HepG2 (cell line): Measurements from ENCODE around the gene UBE2G2. TPM values are rescaled to one million over a fixed set of nuclear protein-coding genes. Genes with fewer than 3 reads are reported as not detected.

ENCODE experiments used
- ATAC-seq: fragments of 200-7000 bp; cut with Tn5 transposase; 3 replicates; pipeline ENCODE4 v1.9.1; 2020; ENCODE audit warnings: mild to moderate bottlenecking, moderate library complexity
- BruUV-seq: library from RNA; stranded (reverse); fragments of 400-500 nt; replicated peaks from 2 replicates; lab custom pipeline; 2021; lab: Mats Ljungman, UMichigan
- CTCF ChIA-PET: fragments of 300-600 bp; formaldehyde crosslinking; extraction: SDS; loops from one replicate; lab custom pipeline; 2021; ENCODE audit warnings: low total read pairs, inconsistent platforms, low intra/inter-chr PET ratio; lab: Yijun Ruan, JAX
- POLR2A ChIA-PET: fragments of 350-600 bp; sonication (Branson Sonifier 250); formaldehyde crosslinking; loops from one replicate; lab custom pipeline; 2020; ENCODE audit warnings: antibody characterized with exemption, inconsistent platforms; lab: Yijun Ruan, JAX
- DNase-seq: peaks from one replicate; pipeline ENCODE4 v3.0.0-alpha.2; 2015; ENCODE audit warnings: low spot score
- FAIRE-seq: peaks from 3 replicates; lab custom pipeline; 2011; peaks lifted over from hg19 to GRCh38; lab: Jason Lieb, UNC
- H2AFZ ChIP-seq: one replicate; pipeline ENCODE4 v1.6.1; 2011; ENCODE audit warnings: low read length, inconsistent platforms
- H3K27ac ChIP-seq: fragments of 300-600 bp; 3 replicates; pipeline ENCODE4 v1.8.0; 2011; ENCODE audit warnings: mixed run types, mild to moderate bottlenecking, mixed read lengths, low read length, inconsistent platforms; ENCODE audit not compliant: insufficient read depth; ENCODE audit errors: extremely low read length
- H3K27me3 ChIP-seq, 2 experiments: fragments of 200-600 bp in 1 of 2; 2 replicates in 1 of 2; 3 replicates in 1 of 2; pipeline versions ENCODE4 v1.6.0 to v1.8.0; 2011; ENCODE audit warnings: low read length in 2 of 2, mild to moderate bottlenecking in 2 of 2, moderate library complexity in 2 of 2, inconsistent platforms in 1 of 2; ENCODE audit not compliant: insufficient read depth in 2 of 2, control insufficient read depth in 1 of 2
- H3K36me3 ChIP-seq, 2 experiments: fragments of 200-600 bp in 1 of 2; replicated peaks in 1 of 2; 2 replicates in 1 of 2; 3 replicates in 1 of 2; pipeline versions ENCODE4 v1.5.1 to v1.8.0; 2011; ENCODE audit warnings: low read length in 2 of 2, inconsistent platforms in 1 of 2; ENCODE audit not compliant: insufficient read depth in 2 of 2, control insufficient read depth in 1 of 2
- H3K4me1 ChIP-seq: 2 replicates; pipeline ENCODE4 v1.5.1; 2012; ENCODE audit warnings: low read length, inconsistent platforms; ENCODE audit not compliant: insufficient read depth
- H3K4me2 ChIP-seq: 2 replicates; pipeline ENCODE4 v1.6.0; 2011; ENCODE audit warnings: low read depth, low read length, inconsistent platforms
- H3K4me3 ChIP-seq, 3 experiments: fragments of 200-600 bp in 1 of 3; sonication (generic), shearing (Covaris generic) in 1 of 3; replicated peaks in 1 of 3; 2 replicates each; pipeline ENCODE4 v1.5.1; 2011 to 2016; ENCODE audit warnings: low read length in 3 of 3, inconsistent platforms in 2 of 3, low read depth in 2 of 3, mild to moderate bottlenecking in 2 of 3, control low read depth in 1 of 3, mixed read lengths in 1 of 3; ENCODE audit not compliant: insufficient read depth in 1 of 3
- H3K79me2 ChIP-seq: one replicate; pipeline ENCODE4 v1.6.1; 2011; ENCODE audit warnings: low read length, inconsistent platforms; ENCODE audit not compliant: insufficient read depth
- H3K9ac ChIP-seq: 2 replicates; pipeline ENCODE4 v1.6.0; 2011; ENCODE audit warnings: mild to moderate bottlenecking, low read depth, low read length, inconsistent platforms; ENCODE audit not compliant: insufficient read depth
- H3K9me3 ChIP-seq: 2 replicates; pipeline ENCODE4 v1.5.1; 2012; ENCODE audit warnings: mild to moderate bottlenecking, low read length
- H4K20me1 ChIP-seq: 2 replicates; pipeline ENCODE4 v1.6.0; 2011; ENCODE audit warnings: inconsistent platforms, mild to moderate bottlenecking, low read length, moderate library complexity; ENCODE audit not compliant: insufficient read depth
- KAT7 ChIP-seq: IDR thresholded peaks from 2 replicates; pipeline ENCODE4 v1.6.1; 2018; ENCODE audit warnings: borderline replicate concordance, missing compliant biosample characterization
- MEIS2 ChIP-seq: sonication (generic); formaldehyde crosslinking; IDR thresholded peaks from 2 replicates; pipeline ENCODE4 v1.9.0; 2021; ENCODE audit warnings: mild to moderate bottlenecking, missing genetic modification reagents
- NFIB ChIP-seq: sonication (generic); formaldehyde crosslinking; IDR thresholded peaks from 2 replicates; pipeline ENCODE4 v1.9.0; 2021; ENCODE audit warnings: missing genetic modification reagents, mild to moderate bottlenecking, borderline replicate concordance
- PITX1 ChIP-seq: sonication (generic); formaldehyde crosslinking; IDR thresholded peaks from 2 replicates; pipeline ENCODE4 v1.5.1; 2020; ENCODE audit warnings: mild to moderate bottlenecking, missing genetic modification reagents
- TCF12 ChIP-seq, 2 experiments: fragments of 450-650 bp in 1 of 2; sonication (generic) in 1 of 2; formaldehyde crosslinking in 1 of 2; IDR thresholded peaks; 2 replicates each; pipeline versions ENCODE4 v1.6.1 to v1.8.0; 2017 to 2022; ENCODE audit warnings: antibody characterized with exemption in 1 of 2, mild to moderate bottlenecking in 1 of 2, missing genetic modification reagents in 1 of 2, moderate library complexity in 1 of 2
- ZNF567 ChIP-seq: sonication (generic); formaldehyde crosslinking; IDR thresholded peaks from 2 replicates; pipeline ENCODE4 v1.8.1; 2023; ENCODE audit warnings: mild to moderate bottlenecking, missing genetic modification reagents, borderline replicate concordance
- ZNF761 ChIP-seq: sonication (generic); formaldehyde crosslinking; conservative IDR thresholded peaks from 2 replicates; pipeline ENCODE4 v1.4.0; 2020; ENCODE audit warnings: mild to moderate bottlenecking, missing genetic modification reagents
- WGBS: methylation state at CpG from one replicate; pipeline ENCODE4 v1.1.6; 2017; ENCODE audit warnings: low lambda C conversion rate; 5-methylcytosine and 5-hydroxymethylcytosine counted together
- in situ Hi-C: cut with HindIII; loops from 2 replicates; pipeline ENCODE4 v1.10.0; 2017; ENCODE audit warnings: low pct_unique_long_range_greater_than_20kb; ENCODE audit not compliant: extremely low pct_ligation_motif_present
- intact Hi-C: fragments of 100-400 bp; cut with micrococcal nuclease; formaldehyde crosslinking; loops from one replicate; pipeline ENCODE4 v1.10.0; 2022; ENCODE audit not compliant: unreplicated experiment
- polyA plus RNA-seq, 8 experiments: library from polyadenylated mRNA; depleted of rRNA in 3 of 8; stranded (reverse) in 7 of 8; unstranded in 1 of 8; fragments of >200 nt; fragmentation: Illumina TruSeq in 4 of 8; extraction: Trizol in 4 of 8; gene quantifications; 2 replicates each; pipeline versions ENCODE4 v1.2.1 to v1.2.3, GENCODE V29; 2011 to 2016; ENCODE audit warnings: low read depth in 4 of 8, missing spikeins in 1 of 8, mixed read lengths in 1 of 8; ENCODE audit not compliant: insufficient read depth in 1 of 8
- total RNA-seq, 5 experiments: library from RNA; depleted of rRNA; stranded (reverse); fragments of >200 nt; fragmentation: Illumina TruSeq; extraction: Trizol; gene quantifications; 2 replicates each; pipeline ENCODE4 v1.2.3, GENCODE V29; 2016; ENCODE audit warnings: low read depth in 1 of 5
- TF ChIP-seq, protein P1 (sequence below): sonication (generic); formaldehyde crosslinking; IDR thresholded peaks from 2 replicates; pipeline ENCODE4 v1.4.0; 2020; ENCODE audit warnings: missing genetic modification reagents
- TF ChIP-seq, protein P2 (sequence below): IDR thresholded peaks from 2 replicates; pipeline ENCODE4 v1.6.1; 2016; ENCODE audit warnings: mild to moderate bottlenecking, missing biosample characterization, missing genetic modification reagents

UBE2G2 gene
- total and polyA plus RNA-seq, 2 of the 13 experiments (the other 11 are each of a cell fraction or from before 2014, with no cell fraction given) = 55.4 to 92.0 TPM

DNA sequence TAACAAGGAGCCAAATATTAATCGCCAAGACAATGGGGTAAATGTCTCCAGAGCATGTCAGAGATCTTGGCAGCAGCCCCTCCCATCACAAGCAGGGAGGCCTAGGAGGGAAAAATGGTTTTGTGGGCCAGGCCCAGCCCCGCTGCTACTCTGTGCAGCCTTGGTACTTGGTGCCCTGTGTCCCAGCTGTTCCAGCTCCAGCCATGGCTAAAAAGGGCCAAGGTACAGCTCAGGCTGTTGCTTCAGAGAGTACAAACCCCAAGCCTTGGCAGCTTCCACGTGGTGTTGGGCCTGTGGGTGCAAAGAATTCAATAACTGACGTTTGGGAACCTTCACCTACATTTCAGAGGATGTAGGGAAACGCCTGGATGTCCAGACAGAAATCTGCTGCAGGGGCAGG lies 10.4 kb downstream of the UBE2G2 start:
- TF ChIP-seq TCF12 (IDR thresholded peaks at IDR 0.05) (no peak), TCF12 (CRISPR knock-in tag; IDR thresholded peaks at IDR 0.05) (no peak), NFIB (CRISPR knock-in tag) (no peak), PITX1 (CRISPR knock-in tag) (no peak), MEIS2 (CRISPR knock-in tag) (no peak), ZNF567 (CRISPR knock-in tag) (no peak), KAT7 (CRISPR knock-in tag) (no peak), ZNF761 (CRISPR knock-in tag) (no peak)
- TF ChIP-seq, protein P1, sequence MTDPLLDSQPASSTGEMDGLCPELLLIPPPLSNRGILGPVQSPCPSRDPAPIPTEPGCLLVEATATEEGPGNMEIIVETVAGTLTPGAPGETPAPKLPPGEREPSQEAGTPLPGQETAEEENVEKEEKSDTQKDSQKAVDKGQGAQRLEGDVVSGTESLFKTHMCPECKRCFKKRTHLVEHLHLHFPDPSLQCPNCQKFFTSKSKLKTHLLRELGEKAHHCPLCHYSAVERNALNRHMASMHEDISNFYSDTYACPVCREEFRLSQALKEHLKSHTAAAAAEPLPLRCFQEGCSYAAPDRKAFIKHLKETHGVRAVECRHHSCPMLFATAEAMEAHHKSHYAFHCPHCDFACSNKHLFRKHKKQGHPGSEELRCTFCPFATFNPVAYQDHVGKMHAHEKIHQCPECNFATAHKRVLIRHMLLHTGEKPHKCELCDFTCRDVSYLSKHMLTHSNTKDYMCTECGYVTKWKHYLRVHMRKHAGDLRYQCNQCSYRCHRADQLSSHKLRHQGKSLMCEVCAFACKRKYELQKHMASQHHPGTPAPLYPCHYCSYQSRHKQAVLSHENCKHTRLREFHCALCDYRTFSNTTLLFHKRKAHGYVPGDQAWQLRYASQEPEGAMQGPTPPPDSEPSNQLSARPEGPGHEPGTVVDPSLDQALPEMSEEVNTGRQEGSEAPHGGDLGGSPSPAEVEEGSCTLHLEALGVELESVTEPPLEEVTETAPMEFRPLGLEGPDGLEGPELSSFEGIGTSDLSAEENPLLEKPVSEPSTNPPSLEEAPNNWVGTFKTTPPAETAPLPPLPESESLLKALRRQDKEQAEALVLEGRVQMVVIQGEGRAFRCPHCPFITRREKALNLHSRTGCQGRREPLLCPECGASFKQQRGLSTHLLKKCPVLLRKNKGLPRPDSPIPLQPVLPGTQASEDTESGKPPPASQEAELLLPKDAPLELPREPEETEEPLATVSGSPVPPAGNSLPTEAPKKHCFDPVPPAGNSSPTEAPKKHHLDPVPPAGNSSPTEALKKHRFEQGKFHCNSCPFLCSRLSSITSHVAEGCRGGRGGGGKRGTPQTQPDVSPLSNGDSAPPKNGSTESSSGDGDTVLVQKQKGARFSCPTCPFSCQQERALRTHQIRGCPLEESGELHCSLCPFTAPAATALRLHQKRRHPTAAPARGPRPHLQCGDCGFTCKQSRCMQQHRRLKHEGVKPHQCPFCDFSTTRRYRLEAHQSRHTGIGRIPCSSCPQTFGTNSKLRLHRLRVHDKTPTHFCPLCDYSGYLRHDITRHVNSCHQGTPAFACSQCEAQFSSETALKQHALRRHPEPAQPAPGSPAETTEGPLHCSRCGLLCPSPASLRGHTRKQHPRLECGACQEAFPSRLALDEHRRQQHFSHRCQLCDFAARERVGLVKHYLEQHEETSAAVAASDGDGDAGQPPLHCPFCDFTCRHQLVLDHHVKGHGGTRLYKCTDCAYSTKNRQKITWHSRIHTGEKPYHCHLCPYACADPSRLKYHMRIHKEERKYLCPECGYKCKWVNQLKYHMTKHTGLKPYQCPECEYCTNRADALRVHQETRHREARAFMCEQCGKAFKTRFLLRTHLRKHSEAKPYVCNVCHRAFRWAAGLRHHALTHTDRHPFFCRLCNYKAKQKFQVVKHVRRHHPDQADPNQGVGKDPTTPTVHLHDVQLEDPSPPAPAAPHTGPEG = no peak
- TF ChIP-seq, protein P2, sequence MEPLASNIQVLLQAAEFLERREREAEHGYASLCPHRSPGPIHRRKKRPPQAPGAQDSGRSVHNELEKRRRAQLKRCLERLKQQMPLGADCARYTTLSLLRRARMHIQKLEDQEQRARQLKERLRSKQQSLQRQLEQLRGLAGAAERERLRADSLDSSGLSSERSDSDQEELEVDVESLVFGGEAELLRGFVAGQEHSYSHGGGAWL (CRISPR knock-in tag) = no peak
- in situ Hi-C loops = no loop called here
- no peak overlapping the region for H3K9ac ChIP-seq
- no peak for ATAC-seq
- BruUV-seq = no TSS peak
- no peaks in the 10 kb centered on the region for H3K27me3 ChIP-seq
- no peak overlapping the region for H3K27ac ChIP-seq
- H2AFZ ChIP-seq = no peak overlapping the region
- H3K9me3 ChIP-seq = no peaks in the 10 kb centered on the region
- WGBS = 100% methylated on average over 3 of the region's 5 CpGs
- H4K20me1 ChIP-seq = peaks cover 9% of the 10 kb centered on the region
- CTCF ChIA-PET = no interaction called here
- no peak overlapping the region for H3K4me2 ChIP-seq
- FAIRE-seq = no peak
- POLR2A ChIA-PET = no interaction called here
- H3K4me3 ChIP-seq = no peak overlapping the region
- H3K79me2 ChIP-seq = peaks cover 65% of the 10 kb centered on the region
- intact Hi-C loops = no loop called here
- peaks cover 45% of the 10 kb centered on the region for H3K4me1 ChIP-seq
- peaks cover 0 to 21% of the 10 kb centered on the region in 2 experiments; a peak in 3 of 5 replicates for H3K36me3 ChIP-seq
- DNase-seq = no peak
